Keratinocyte (primary cell): ENCODE data around the gene CD79A. TPM values are rescaled to one million over a fixed set of nuclear protein-coding genes. Genes with fewer than 3 reads are reported as not detected.

Experiments
- DNase-seq: peaks from one replicate; pipeline ENCODE4 v3.0.0-alpha.2; 2011; ENCODE audit warnings: low read depth, missing footprints, low spot score
- FAIRE-seq: peaks from 2 replicates; lab custom pipeline; 2011; peaks lifted over from hg19 to GRCh38; lab: Jason Lieb, UNC
- H2AFZ ChIP-seq: 2 replicates; pipeline ENCODE4 v1.6.0; 2012; ENCODE audit warnings: low read length, control low read depth, inconsistent platforms; ENCODE audit not compliant: control insufficient read depth
- H3K27ac ChIP-seq: 2 replicates; pipeline ENCODE4 v1.5.1; 2011; ENCODE audit warnings: low read length; ENCODE audit not compliant: control insufficient read depth, insufficient read depth
- H3K27me3 ChIP-seq: 3 replicates; pipeline ENCODE4 v1.6.0; 2011; ENCODE audit warnings: low read length; ENCODE audit not compliant: control insufficient read depth, insufficient read depth; ENCODE audit errors: extremely low read depth
- H3K36me3 ChIP-seq, 2 experiments: 2 replicates in 1 of 2; 3 replicates in 1 of 2; pipeline ENCODE4 v1.5.1; 2011; ENCODE audit warnings: low read length in 2 of 2, mild to moderate bottlenecking in 1 of 2; ENCODE audit not compliant: control insufficient read depth in 2 of 2, insufficient read depth in 2 of 2; ENCODE audit errors: extremely low read depth in 1 of 2
- H3K4me1 ChIP-seq: 3 replicates; pipeline ENCODE4 v1.5.1; 2011; ENCODE audit warnings: low read length; ENCODE audit not compliant: control insufficient read depth, insufficient read depth; ENCODE audit errors: extremely low read depth
- H3K4me2 ChIP-seq: 3 replicates; pipeline ENCODE4 v1.6.0; 2011; ENCODE audit warnings: low read depth, low read length; ENCODE audit not compliant: control insufficient read depth, insufficient read depth; ENCODE audit errors: extremely low read depth
- H3K4me3 ChIP-seq, 3 experiments: fragments of 200-600 bp in 1 of 3; sonication (generic) in 1 of 3; 2 replicates in 2 of 3; 3 replicates in 1 of 3; pipeline ENCODE4 v1.5.1; 2011 to 2016; ENCODE audit warnings: low read length in 3 of 3, mild to moderate bottlenecking in 3 of 3, control low read depth in 2 of 3, inconsistent platforms in 1 of 3, low read depth in 1 of 3, mixed read lengths in 1 of 3, mixed run types in 1 of 3, moderate library complexity in 1 of 3; ENCODE audit not compliant: control insufficient read depth in 2 of 3, insufficient read depth in 2 of 3; ENCODE audit errors: extremely low read depth in 1 of 3
- H3K79me2 ChIP-seq: 2 replicates; pipeline ENCODE4 v1.6.0; 2012; ENCODE audit warnings: low read length; ENCODE audit not compliant: control insufficient read depth, insufficient read depth
- H3K9ac ChIP-seq: 3 replicates; pipeline ENCODE4 v1.6.0; 2011; ENCODE audit warnings: low read length; ENCODE audit not compliant: control insufficient read depth, insufficient read depth; ENCODE audit errors: extremely low read depth
- H3K9me1 ChIP-seq: 3 replicates; pipeline ENCODE4 v1.6.0; 2011; ENCODE audit warnings: low read length; ENCODE audit not compliant: control insufficient read depth, insufficient read depth; ENCODE audit errors: extremely low read depth
- H3K9me3 ChIP-seq: 2 replicates; pipeline ENCODE4 v1.5.1; 2012; ENCODE audit warnings: low read depth, low read length; ENCODE audit not compliant: control insufficient read depth
- H4K20me1 ChIP-seq: 3 replicates; pipeline ENCODE4 v1.6.0; 2011; ENCODE audit warnings: low read length; ENCODE audit not compliant: control insufficient read depth, insufficient read depth; ENCODE audit errors: extremely low read depth
- CTCF ChIP-seq, 3 experiments: IDR thresholded peaks in 1 of 3; conservative IDR thresholded peaks in 1 of 3; optimal IDR thresholded peaks in 1 of 3; 2 replicates in 2 of 3; 3 replicates in 1 of 3; pipeline versions ENCODE3 to v1.5.1; 2011; ENCODE audit warnings: low read length in 3 of 3, mild to moderate bottlenecking in 3 of 3, moderate library complexity in 2 of 3, control low read depth in 1 of 3, inconsistent platforms in 1 of 3; ENCODE audit not compliant: insufficient read depth in 2 of 3; ENCODE audit errors: extremely low read depth in 1 of 3
- EZH2 ChIP-seq: IDR thresholded peaks from one replicate; pipeline ENCODE4 v1.6.1; 2012; ENCODE audit warnings: inconsistent platforms, mild to moderate bottlenecking, low read length, moderate library complexity
- dilution Hi-C: fragments of 300-500 bp; cut with MboI; formaldehyde crosslinking; loops from one replicate; pipeline ENCODE4 v1.7.0; 2020; ENCODE audit warnings: low sequenced_read_pairs; ENCODE audit not compliant: extremely low pct_ligation_motif_present
- polyA plus RNA-seq, 5 experiments: library from polyadenylated mRNA; depleted of rRNA in 3 of 5; stranded (reverse) in 3 of 5; stranded (forward) in 1 of 5; unstranded in 1 of 5; fragments of >200 nt; gene quantifications; 1 replicate in 1 of 5; 2 replicates in 3 of 5; 3 replicates in 1 of 5; pipeline versions ENCODE4 v1.2.1 to v1.2.3, GENCODE V29; 2011 to 2012; ENCODE audit warnings: missing spikeins in 2 of 5, low read depth in 1 of 5, low replicate concordance in 1 of 5

The CD79A gene
- polyA plus RNA-seq, 1 donor (not counting 4 experiments of a cell fraction or from before 2014, with no cell fraction given): 0.07 TPM

GRCh38 chr19:41910240-41910991 lies 33.3 kb downstream of the CD79A start:
- H4K20me1 ChIP-seq: peaks cover 13% of the 10 kb centered on the region
- peaks cover 8 to 10% of the 10 kb centered on the region in 2 experiments for H3K36me3 ChIP-seq
- H3K9me1 ChIP-seq: no peaks in the 10 kb centered on the region
- dilution Hi-C loops: no loop called here
- no peak overlapping the region for H2AFZ ChIP-seq
- H3K4me1 ChIP-seq: no peaks in the 10 kb centered on the region
- H3K4me2 ChIP-seq: no peak overlapping the region
- no peaks in the 10 kb centered on the region for H3K9me3 ChIP-seq
- H3K27ac ChIP-seq: no peak overlapping the region
- TF ChIP-seq EZH2: no peak
- no peak for TF ChIP-seq CTCF (optimal IDR thresholded peaks at IDR 0.05 in 1 of 3, IDR thresholded peaks at IDR 0.05 in 1 of 3, conservative IDR thresholded peaks at IDR 0.05 in 1 of 3; ENCODE audit: extremely low read depth in 1 of 3, insufficient read depth in 2 of 3, low read length in 3 of 3)
- FAIRE-seq: no peak
- peaks cover 51% of the 10 kb centered on the region for H3K27me3 ChIP-seq
- DNase-seq: no peak
- no peak overlapping the region for H3K4me3 ChIP-seq
- no peak overlapping the region for H3K9ac ChIP-seq
- H3K79me2 ChIP-seq: no peaks in the 10 kb centered on the region

- Histone ChIP-seq H3K4me3 (no peak overlapping the region), H3K9me1 (no peaks in the 10 kb centered on the region), H4K20me1 (peaks cover 13% of the 10 kb centered on the region), H3K9me3 (no peaks in the 10 kb centered on the region), H3K27ac (no peak overlapping the region), H3K27me3 (peaks cover 59% of the 10 kb centered on the region), H3K4me2 (no peak overlapping the region), H3K9ac (no peak overlapping the region), H2AFZ (no peak overlapping the region), H3K79me2 (no peaks in the 10 kb centered on the region), H3K36me3 (peaks cover 2 to 5% of the 10 kb centered on the region in 2 experiments), H3K4me1 (no peaks in the 10 kb centered on the region)
- FAIRE-seq (no peak), DNase-seq (no peak)
- TF ChIP-seq EZH2 (no peak), CTCF (optimal IDR thresholded peaks at IDR 0.05 in 1 of 3, IDR thresholded peaks at IDR 0.05 in 1 of 3, conservative IDR thresholded peaks at IDR 0.05 in 1 of 3; ENCODE audit: extremely low read depth in 1 of 3, insufficient read depth in 2 of 3, low read length in 3 of 3) (no peak)
- dilution Hi-C loops: no loop called here
Measured at GRCh38 chr19:41910992-41911888, 34.2 kb downstream of the CD79A start.
